ENCODE results near the gene RAB31.

RAB31 gene

DNA sequence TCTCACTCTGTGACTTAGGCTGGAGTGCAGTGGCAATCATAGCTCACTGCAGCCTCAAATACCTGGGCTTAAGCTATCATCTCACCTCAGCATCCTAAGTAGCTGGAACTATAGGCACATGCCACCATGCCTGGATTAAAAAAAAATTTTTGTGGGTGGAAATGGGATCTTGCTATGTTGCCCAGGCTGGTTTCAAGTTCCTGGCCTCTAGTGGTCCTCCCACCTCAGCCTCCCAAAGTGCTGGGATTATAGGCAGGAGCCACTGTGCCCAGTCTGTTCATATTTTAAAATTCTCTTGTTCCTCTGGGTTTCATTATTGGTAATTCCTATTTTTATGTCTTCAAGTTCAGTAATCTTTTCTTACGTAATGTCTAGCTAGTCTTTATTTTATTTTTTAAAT, 25.5 kb upstream of the RAB31 start:
- Histone ChIP-seq H3K9ac (ENCODE audit: low read length) (no peak overlapping the region), H3K4me3 (ENCODE audit: low read length) (no peak overlapping the region), H3K9me3 (ENCODE audit: control insufficient read depth, low read length) (no peaks in the 10 kb centered on the region), H3K27me3 (ENCODE audit: control insufficient read depth, insufficient read depth, low read length) (no peaks in the 10 kb centered on the region), H3K36me3 (ENCODE audit: control insufficient read depth, insufficient read depth, low read length) (no peaks in the 10 kb centered on the region), H3K4me1 (ENCODE audit: control insufficient read depth, insufficient read depth, low read length) (peaks cover 12% of the 10 kb centered on the region)

DNA sequence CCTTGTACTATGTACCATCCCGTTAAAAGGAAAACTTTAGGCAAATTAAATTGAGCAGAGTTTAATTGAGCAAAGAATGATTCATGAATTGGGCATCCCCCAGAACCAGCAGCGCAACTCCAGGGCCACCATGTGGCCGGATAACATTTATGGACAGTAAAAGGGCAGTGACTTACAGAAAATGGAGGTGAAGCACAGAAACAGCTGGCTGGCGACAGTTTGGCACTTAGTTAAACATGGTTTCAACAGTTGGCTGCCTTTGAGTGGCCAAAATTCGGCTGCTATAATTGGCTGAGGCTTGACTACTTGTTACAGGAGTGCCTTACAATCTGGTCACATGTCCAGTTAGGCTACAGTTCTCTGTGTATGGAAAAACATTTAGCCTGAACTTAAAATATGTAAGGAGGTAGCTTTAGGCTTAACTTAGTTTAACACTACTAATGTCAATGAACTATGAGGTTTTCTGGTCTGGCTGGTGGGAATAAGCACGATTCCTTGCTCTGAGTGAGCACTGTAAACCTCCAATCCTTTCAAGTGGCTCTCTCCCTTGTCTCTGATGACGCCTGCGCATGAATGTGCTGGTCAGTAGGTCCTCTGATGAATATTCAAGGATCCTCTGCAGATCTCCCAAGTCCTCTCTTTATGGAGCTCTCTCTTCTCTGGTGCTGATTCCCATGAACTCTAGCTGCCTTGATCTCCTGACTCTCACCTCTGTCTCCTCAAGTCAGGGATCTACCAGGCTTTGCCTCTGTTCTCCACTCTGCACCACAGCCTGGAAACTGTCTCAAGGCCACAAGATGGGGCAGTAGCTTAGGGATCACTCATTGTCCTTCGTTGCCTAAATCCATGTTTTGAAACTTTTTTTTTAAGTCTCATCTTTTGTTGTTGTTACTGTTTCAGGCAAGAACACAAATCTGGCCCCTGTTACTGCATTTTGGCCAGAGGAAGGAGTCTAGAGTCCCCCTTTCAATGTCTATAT, 24.4 kb upstream of the RAB31 start:
- no peak overlapping the region for H3K4me3 ChIP-seq (ENCODE audit: low read length)
- peaks cover 12% of the 10 kb centered on the region for H3K4me1 ChIP-seq (ENCODE audit: control insufficient read depth, insufficient read depth, low read length)
- H3K36me3 ChIP-seq (ENCODE audit: control insufficient read depth, insufficient read depth, low read length) = no peaks in the 10 kb centered on the region
- H3K9ac ChIP-seq (ENCODE audit: low read length) = no peak overlapping the region
- no peaks in the 10 kb centered on the region for H3K27me3 ChIP-seq (ENCODE audit: control insufficient read depth, insufficient read depth, low read length)
- no peaks in the 10 kb centered on the region for H3K9me3 ChIP-seq (ENCODE audit: control insufficient read depth, low read length)

DNA sequence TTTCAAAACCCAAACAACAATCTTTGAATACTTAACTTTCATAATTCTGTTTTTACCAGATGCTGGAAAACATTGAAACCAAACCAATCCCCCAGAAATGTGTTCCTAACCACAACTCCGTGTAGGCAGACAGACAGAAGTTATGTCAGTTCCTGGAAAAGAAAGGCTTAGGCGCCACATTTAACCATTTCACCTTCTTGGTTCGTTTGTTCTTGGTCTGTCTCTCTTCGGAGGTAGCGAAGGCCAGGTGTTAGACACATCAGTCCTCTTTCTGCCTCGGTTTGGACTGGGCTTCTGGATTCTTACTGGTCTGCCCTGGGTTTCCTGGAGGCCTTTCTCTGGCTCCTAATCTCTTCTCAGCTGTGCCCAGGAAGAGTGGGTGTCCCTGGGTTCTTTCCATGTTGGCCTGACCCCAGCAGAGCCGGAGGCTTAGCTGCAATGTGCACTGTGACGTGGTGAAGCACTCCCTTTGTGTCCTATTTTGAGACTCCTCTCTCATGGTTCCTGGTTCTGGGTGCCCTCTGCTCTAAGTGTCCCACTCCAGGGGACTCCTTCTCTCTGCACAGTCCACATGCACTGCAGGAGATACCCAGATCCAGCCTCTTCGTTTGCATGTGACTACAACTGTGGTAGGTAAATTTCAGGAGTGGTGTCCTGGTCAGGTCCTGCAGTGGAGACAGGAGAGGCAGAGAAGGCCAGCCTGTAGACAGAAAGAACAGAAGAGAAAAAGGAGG, 23.1 kb upstream of the RAB31 start:
- Histone ChIP-seq H3K4me1 (ENCODE audit: control insufficient read depth, insufficient read depth, low read length) (peaks cover 12% of the 10 kb centered on the region), H3K27me3 (ENCODE audit: control insufficient read depth, insufficient read depth, low read length) (no peaks in the 10 kb centered on the region), H3K9me3 (ENCODE audit: control insufficient read depth, low read length) (no peaks in the 10 kb centered on the region), H3K36me3 (ENCODE audit: control insufficient read depth, insufficient read depth, low read length) (no peaks in the 10 kb centered on the region), H3K4me3 (ENCODE audit: low read length) (no peak overlapping the region), H3K9ac (ENCODE audit: low read length) (no peak overlapping the region)

DNA sequence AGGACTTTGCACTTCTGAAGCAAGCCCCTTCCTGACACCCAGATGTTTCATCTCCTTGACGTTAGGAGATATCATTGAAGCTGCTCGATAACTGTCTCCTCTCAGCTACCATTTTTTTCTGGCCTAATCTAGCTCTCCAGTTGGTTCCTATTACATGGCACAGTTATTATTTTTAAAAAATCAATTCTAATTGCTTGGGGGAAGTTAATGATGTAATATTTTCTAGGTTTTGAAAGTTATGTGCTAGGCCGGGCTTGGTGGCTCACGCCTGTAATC, 22.5 kb upstream of the RAB31 start:
- Histone ChIP-seq H3K9me3 (ENCODE audit: control insufficient read depth, low read length) (no peaks in the 10 kb centered on the region), H3K27me3 (ENCODE audit: control insufficient read depth, insufficient read depth, low read length) (no peaks in the 10 kb centered on the region), H3K9ac (ENCODE audit: low read length) (no peak overlapping the region), H3K4me3 (ENCODE audit: low read length) (no peak overlapping the region), H3K4me1 (ENCODE audit: control insufficient read depth, insufficient read depth, low read length) (peaks cover 12% of the 10 kb centered on the region), H3K36me3 (ENCODE audit: control insufficient read depth, insufficient read depth, low read length) (no peaks in the 10 kb centered on the region)

DNA sequence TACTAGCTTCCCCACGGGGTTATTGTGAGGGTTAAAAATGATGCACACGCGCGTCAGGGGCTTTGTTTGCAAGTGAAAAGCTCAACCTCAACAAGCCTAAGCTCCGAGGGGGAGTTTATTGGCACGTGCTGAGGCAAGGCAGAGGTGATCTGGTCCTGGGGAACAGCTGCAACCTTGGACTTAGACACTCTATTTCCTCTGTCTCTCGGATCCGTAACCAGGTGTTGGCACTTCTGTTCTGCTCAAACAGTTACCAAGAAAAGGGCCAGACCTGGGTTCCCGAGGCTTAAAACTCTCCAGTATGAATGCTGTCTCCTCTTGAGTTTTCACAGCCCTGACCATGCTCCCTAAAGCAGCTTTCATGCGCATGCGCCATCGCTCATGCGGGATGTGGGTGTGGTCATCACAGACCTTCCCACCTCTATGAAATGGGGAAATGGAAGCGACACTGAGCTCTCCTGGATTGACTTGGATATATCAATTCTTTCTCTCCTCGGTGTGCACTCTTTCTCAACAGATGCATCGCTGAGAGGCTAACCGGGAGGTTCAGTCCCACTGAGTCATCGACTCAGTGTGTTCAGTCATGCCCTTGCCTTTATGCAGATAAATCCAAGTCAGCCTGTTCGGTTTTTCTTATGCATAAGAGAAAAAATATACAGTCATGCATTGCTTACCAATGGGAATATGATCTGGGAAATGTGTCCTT, 19.9 kb upstream of the RAB31 start:
- Histone ChIP-seq H3K27me3 (ENCODE audit: control insufficient read depth, insufficient read depth, low read length) (no peaks in the 10 kb centered on the region), H3K9me3 (ENCODE audit: control insufficient read depth, low read length) (no peaks in the 10 kb centered on the region), H3K36me3 (ENCODE audit: control insufficient read depth, insufficient read depth, low read length) (no peaks in the 10 kb centered on the region), H3K9ac (ENCODE audit: low read length) (no peak overlapping the region), H3K4me3 (ENCODE audit: low read length) (no peak overlapping the region), H3K4me1 (ENCODE audit: control insufficient read depth, insufficient read depth, low read length) (peaks cover 12% of the 10 kb centered on the region)

DNA sequence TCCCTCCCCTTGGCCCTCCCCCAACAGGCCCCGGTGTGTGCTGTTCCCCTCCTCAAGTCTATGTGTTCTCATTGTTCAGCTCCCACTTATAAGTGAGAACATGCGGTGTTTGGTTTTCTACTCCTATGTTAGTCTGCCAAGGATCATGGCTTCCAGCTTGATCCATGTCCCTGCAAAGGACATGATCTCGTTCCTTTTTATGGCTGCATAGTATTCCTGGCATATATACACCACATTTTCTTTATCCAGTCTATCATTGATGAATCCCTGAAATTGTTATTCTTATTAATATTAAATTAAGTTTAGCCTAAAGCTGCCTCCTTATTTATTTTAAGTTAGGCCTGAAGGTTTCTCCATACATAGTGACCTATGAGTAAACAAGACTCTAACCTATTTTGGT, 18.8 kb upstream of the RAB31 start:
- H3K27me3 ChIP-seq (ENCODE audit: control insufficient read depth, insufficient read depth, low read length) = no peaks in the 10 kb centered on the region
- no peaks in the 10 kb centered on the region for H3K9me3 ChIP-seq (ENCODE audit: control insufficient read depth, low read length)
- peaks cover 5% of the 10 kb centered on the region for H3K4me1 ChIP-seq (ENCODE audit: control insufficient read depth, insufficient read depth, low read length)
- H3K36me3 ChIP-seq (ENCODE audit: control insufficient read depth, insufficient read depth, low read length) = no peaks in the 10 kb centered on the region
- H3K9ac ChIP-seq (ENCODE audit: low read length) = no peak overlapping the region
- H3K4me3 ChIP-seq (ENCODE audit: low read length) = no peak overlapping the region

DNA sequence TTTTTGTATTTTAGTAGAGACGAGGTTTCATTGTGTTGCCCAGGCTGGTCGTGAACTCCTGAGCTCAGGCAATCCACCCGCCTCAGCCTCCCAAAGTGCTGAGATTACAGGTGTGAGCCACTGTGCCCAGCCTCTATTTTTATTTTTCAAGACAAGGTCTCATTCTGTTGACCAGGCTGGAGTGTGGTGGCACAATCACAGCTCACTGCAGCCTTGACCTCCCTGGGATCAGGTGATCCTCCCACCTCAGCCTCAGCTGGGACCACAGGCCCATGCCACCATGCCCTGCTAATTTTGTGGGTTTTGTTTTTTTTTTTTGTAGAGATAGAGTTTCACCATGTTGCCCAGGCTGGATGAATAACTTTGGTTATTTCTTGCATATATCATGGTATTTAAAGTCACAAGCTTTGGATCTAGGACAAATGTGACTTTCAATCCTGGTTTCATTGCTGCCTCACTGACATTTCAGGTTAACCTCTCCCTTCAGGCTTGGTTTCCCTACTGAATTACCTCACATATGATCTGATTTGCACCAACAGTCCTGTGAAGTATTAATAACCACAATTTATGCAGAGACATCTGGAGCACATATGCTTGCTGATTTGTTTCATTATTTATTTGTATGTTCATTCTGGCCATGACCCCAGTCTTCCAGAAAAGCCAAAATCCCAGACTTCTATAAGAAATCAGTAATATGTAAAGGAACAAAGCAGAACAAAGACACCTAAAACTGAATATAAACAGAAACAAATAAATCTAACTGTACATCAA, 17.5 kb upstream of the RAB31 start:
- H3K9ac ChIP-seq (ENCODE audit: low read length) = no peak overlapping the region
- H3K9me3 ChIP-seq (ENCODE audit: control insufficient read depth, low read length) = no peaks in the 10 kb centered on the region
- H3K27me3 ChIP-seq (ENCODE audit: control insufficient read depth, insufficient read depth, low read length) = no peaks in the 10 kb centered on the region
- H3K36me3 ChIP-seq (ENCODE audit: control insufficient read depth, insufficient read depth, low read length) = no peaks in the 10 kb centered on the region
- no peak overlapping the region for H3K4me3 ChIP-seq (ENCODE audit: low read length)
- H3K4me1 ChIP-seq (ENCODE audit: control insufficient read depth, insufficient read depth, low read length) = no peaks in the 10 kb centered on the region

DNA sequence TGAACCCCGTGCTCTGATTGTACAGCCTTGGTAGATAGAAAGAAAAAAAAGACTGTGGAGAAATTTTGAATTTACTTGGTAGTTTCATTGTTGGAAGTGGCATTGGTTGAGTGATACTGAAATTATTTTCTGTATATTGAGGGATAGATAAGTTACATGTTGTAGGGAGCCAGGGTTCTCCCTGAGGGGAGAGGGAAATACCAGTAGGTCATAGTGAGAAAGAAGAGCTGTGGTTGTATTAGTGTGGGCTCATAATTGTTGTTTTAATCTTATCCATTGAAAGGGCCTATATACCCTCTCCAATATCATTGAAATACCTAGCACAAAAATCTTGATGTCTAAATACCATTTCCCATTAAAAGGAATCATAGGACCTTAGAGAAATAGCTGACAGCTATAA, 16.9 kb upstream of the RAB31 start:
- H3K4me1 ChIP-seq (ENCODE audit: control insufficient read depth, insufficient read depth, low read length) = no peaks in the 10 kb centered on the region
- no peaks in the 10 kb centered on the region for H3K9me3 ChIP-seq (ENCODE audit: control insufficient read depth, low read length)
- no peaks in the 10 kb centered on the region for H3K36me3 ChIP-seq (ENCODE audit: control insufficient read depth, insufficient read depth, low read length)
- H3K4me3 ChIP-seq (ENCODE audit: low read length) = no peak overlapping the region
- no peak overlapping the region for H3K9ac ChIP-seq (ENCODE audit: low read length)
- no peaks in the 10 kb centered on the region for H3K27me3 ChIP-seq (ENCODE audit: control insufficient read depth, insufficient read depth, low read length)

DNA sequence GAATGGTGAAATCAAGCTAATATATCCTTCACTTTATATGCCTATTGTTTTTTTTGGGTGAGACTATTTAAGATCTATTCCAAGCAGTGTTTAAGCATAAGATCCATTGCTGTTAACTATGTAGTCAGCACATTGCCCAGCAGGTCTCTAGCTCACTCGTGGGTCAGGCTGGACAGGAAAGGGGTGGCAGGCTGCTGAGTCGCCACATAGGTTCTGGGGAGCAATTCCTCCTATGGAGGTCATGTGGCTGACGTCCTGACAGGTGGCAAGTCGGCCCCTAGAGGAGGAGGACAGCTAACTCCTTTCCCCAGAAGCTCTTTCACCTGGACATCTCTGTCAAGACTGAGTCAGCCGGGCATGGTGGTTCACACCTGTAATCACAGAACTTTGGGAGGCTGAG, 13.9 kb upstream of the RAB31 start:
- Histone ChIP-seq H3K36me3 (ENCODE audit: control insufficient read depth, insufficient read depth, low read length) (no peaks in the 10 kb centered on the region), H3K4me3 (ENCODE audit: low read length) (no peak overlapping the region), H3K27me3 (ENCODE audit: control insufficient read depth, insufficient read depth, low read length) (no peaks in the 10 kb centered on the region), H3K9ac (ENCODE audit: low read length) (no peak overlapping the region), H3K4me1 (ENCODE audit: control insufficient read depth, insufficient read depth, low read length) (no peaks in the 10 kb centered on the region), H3K9me3 (ENCODE audit: control insufficient read depth, low read length) (no peaks in the 10 kb centered on the region)

DNA sequence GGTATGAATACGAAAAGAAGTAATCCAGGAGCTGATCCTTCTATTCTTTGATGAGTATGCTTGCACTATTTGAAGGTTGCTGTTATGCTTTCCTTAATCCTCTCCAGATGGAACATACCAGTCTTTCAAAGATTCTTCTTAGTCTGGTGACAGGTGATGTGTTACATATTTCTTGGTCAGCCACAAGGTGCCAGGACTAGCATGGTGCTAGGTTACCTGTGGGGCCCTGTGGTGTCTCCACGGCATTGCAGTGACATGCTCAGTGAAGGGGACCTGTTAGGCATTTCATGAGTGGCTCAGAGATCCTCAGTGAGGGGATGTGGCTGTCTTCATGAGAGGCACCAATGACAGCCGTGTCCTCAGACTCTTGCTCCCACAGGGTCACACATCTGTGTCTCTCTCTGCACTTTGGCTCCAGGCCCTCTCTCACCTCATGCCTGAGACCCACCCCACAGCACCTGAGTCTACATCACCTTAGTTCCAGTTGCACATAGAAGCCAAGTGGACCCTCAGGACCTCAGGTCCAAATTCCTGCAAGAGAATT, 13.1 kb upstream of the RAB31 start:
- no peaks in the 10 kb centered on the region for H3K36me3 ChIP-seq (ENCODE audit: control insufficient read depth, insufficient read depth, low read length)
- no peaks in the 10 kb centered on the region for H3K9me3 ChIP-seq (ENCODE audit: control insufficient read depth, low read length)
- H3K4me1 ChIP-seq (ENCODE audit: control insufficient read depth, insufficient read depth, low read length) = peaks cover 3% of the 10 kb centered on the region
- no peak overlapping the region for H3K4me3 ChIP-seq (ENCODE audit: low read length)
- no peak overlapping the region for H3K9ac ChIP-seq (ENCODE audit: low read length)
- no peaks in the 10 kb centered on the region for H3K27me3 ChIP-seq (ENCODE audit: control insufficient read depth, insufficient read depth, low read length)

DNA sequence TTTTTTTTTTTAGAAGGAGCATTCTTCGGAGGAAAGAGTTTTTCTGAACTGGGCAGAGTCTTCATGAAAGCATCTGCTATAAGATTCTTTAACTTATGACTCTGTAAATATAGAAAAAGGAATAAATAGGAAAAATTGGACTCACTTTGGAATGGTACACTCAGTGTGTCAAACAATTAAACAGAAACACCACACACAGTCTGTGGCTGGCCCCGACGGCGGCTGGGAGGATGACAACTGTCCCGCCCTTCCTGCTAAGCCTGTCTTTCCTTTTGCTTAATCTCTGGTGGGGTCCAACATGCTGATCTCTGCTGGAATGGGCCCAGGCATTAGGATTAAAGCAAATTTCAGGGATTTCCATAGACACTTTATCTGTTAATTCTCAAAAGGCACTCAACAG, 12.5 kb upstream of the RAB31 start:
- no peaks in the 10 kb centered on the region for H3K36me3 ChIP-seq (ENCODE audit: control insufficient read depth, insufficient read depth, low read length)
- no peaks in the 10 kb centered on the region for H3K27me3 ChIP-seq (ENCODE audit: control insufficient read depth, insufficient read depth, low read length)
- peaks cover 8% of the 10 kb centered on the region for H3K4me1 ChIP-seq (ENCODE audit: control insufficient read depth, insufficient read depth, low read length)
- no peak overlapping the region for H3K9ac ChIP-seq (ENCODE audit: low read length)
- H3K9me3 ChIP-seq (ENCODE audit: control insufficient read depth, low read length) = no peaks in the 10 kb centered on the region
- no peak overlapping the region for H3K4me3 ChIP-seq (ENCODE audit: low read length)

All from mucosa of stomach (tissue), 1 donor.